GM18519 (cell line): ENCODE measurements around the gene GPER1.
"Not testable (repeated sequence)": the region's sequence is repeated elsewhere in the genome, so short reads cannot be mapped to it uniquely, and the experiment has no call there.

Source experiments
- ATAC-seq: cut with Tn5 transposase; IDR thresholded peaks from one replicate; pipeline ENCODE4 v1.9.1; 2021; ENCODE audit warnings: mild to moderate bottlenecking, moderate library complexity; ENCODE audit not compliant: unreplicated experiment, low FRiP score

The GPER1 gene

DNA sequence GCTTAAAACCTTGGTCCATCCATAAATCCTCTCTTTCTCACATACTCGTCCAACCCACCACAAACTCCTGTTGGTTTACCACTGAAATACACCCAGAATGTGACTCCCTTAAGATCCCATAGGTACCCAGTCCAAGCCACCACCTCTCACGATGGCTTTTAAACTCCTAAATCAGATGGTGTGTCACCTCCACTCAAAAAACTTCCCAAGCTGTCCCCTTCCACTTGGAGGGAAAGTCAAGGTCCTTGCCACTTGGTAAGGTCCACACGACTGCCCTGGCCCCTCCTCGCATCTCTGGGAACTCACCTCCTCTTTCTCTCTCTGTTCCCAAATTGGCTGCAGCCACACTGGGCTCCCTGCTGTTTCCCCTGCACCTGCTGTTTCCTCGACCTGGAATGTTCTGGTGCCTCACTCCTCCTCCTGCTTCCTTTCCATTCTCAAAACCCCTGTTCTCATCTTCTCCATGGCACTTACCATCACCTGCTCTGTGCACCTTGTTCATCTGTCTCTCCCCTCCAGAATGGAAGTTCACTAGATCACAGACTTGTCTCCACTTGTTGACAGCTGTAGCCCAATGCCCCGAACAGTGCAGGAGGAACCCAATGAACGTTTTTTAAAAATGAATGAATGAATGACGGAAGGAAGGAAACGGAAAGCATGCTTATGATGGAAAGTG, 49.1 kb downstream of the GPER1 start:
- ATAC-seq = no peak

DNA sequence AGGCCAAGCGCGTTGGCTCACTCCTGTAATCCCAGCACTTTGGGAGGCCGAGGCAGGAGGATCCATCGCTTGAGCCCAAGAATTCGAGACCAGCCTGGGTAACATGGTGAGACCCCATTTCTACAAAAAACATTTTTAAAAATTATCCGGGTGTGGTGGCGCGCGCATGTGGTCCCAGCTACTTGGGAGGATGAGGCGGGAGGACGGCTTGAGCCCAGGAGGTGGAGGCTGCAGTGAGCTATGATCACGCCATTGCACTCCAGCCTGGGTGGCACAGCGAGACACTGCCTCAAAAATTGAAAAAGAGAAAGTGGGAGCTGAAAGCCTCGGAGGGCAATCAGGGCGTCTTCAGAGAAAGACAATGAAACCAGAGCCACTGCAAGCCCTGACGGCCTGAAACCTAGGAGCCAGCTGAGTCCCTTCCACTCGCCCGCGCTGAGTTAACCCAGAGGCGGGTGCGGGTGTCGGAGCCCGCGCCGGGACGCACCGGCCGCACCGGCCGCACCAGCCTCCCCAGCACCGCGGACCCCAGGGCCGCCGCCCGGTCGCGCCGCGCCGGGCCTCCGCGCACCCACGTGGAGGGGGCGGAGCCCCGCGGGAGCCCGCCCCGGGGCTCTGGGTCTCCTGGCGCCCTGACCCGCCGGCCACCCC, 49.7 kb downstream of the GPER1 start:
- no peak for ATAC-seq

DNA sequence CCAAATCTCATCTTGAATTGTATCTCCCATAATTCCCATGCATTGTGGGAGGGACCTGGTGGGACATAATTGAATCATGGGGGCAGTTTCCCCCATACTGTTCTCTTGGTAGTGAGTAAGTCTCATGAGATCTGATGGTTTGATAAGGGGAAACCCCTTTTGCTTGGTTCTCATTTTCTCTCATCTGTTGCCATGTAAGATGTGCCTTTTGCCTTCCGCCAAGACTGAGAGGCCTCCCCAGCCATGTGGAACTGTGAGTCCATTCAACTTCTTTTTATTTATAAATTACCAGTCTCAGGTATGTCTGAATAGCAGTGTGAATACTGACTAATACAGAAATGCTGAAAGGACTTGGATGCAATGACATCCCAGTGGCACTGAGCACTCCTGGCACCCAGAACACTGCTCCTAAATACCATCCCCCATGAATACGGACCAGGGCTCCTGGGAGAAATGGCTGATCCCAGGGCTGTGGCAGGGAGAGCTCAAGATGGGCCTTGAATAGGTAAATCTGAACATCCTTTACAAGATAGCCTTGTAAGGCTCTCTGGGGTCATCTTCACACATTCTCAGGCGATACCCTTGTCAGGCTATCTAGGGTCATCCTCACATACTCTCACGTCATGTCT, 52.7 kb downstream of the GPER1 start:
- no peak for ATAC-seq

DNA sequence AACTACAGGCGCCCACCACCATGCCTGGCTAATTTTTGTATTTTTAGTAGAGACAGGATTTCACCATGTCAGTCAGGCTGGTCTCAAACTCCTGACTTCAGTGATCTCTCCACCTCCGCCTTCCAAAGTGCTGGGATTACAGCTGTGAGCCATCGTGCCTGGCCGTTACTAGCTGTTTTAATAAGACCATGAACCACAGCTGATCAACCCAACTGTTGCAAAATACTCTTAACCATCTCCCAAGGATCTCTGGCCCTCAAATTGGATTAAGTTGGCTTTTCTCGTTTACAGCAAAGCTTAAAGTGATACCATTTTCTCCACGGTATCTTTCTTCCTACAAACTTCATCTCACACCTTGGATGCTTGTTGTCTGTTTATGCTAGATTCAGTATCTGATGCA, 53.7 kb downstream of the GPER1 start:
- ATAC-seq = no peak

DNA sequence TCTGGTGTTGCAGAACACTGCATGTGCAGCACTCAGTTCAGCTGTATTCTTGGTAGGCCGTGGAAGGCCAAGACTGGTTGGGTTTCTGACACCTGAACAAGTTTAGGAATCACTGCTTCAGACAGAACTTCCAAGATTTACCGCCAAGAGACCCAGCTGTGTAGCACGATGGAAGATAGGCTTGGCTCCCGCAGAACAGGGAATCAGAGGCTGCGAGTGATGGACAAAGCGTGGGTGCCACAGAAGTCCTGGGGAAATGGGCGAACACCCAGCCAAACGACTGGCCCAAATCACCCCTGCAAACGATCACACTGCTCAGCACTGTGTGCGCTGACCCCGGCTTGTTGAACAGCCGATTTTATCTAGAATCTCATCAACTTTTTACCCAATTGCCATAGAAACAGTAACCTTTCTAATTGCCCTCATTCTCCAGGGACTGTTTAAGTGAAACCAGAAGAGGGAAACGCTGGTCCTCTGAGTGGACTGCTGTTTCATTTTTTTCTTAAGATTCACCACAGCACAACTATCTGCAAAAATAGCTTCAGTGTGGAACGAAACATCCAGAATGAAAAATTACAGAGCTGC, 54.2 kb downstream of the GPER1 start:
- no peak for ATAC-seq

DNA sequence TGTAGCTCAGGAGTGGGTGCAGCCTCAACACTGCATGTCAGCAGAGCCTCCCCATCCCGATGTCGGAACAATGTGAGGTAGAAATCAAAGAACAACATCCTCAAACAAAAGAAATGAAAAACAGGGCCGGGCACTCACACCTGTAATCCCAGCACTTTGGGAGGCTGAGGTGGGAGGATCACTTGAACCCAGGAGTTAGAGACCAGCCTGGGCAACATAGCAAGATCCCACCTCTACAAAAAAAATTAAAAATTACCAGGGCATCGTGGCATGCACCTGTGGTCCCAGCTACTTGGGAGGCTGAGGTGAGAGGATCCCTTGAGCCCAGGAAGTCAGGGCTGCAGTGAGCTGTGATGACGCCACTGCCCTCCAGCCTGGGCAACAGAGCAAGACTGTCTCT, 55.1 kb downstream of the GPER1 start:
- not testable (repeated sequence) for ATAC-seq
